Activated CD4-positive, alpha-beta T cell treated with anti-CD3 and anti-CD28 coated beads, Interleukin-2, amount 50 U/mL, for 48 hours (primary cell): Measurements from ENCODE around the gene TESPA1.

Source experiments
- DNase-seq, 2 experiments: peaks; one replicate each; pipeline ENCODE4 v3.0.0-alpha.2; 2020

TESPA1 gene

DNA sequence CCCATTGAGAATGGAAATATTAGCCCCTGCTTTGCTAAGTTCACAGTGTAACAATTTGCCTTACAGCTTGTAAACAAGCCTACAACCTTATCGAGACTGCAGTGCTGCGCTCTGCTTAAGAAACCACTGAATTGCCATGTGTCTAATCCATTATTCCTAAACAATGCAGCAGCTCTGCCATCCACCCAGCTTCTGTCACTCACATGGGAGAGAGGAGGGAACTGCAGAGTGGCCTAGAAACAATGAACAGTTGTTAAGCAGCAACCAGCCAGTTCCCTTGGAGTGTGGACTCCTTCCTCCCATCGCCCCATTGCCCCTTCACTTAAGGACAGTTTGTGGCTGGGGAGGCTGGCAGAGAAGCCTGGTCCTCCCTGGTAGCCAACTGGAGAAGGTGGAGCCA, 42.9 kb downstream of the TESPA1 start:
- DNase-seq = no peak

DNA sequence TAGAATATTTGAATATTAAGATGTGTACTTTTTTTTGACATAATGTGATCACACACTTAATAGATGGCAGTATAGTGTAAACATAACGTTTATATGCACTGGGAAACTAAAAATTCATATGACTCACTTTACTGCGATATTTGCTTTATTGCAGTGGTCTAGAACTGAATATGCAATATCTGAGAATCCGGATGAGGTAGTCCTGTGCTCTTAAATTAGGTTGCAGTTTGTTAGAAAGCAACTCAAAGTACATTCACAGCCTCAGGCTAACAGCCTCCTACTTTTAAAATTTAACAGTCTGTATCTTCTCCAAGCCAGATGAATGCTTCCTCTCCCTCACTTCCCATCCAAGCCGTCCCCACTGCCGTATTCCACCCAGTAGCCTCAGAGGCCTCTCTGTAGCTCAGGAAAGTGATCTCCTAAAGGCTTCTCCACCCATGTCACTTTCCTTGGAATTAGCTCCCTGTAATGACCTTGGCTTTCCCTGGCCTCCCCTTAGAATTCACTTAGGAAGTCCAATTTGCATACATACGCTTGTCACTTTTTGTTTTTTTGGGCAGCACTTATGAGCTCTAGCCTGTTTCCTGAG, 43.7 kb downstream of the TESPA1 start:
- DNase-seq = no peak

DNA sequence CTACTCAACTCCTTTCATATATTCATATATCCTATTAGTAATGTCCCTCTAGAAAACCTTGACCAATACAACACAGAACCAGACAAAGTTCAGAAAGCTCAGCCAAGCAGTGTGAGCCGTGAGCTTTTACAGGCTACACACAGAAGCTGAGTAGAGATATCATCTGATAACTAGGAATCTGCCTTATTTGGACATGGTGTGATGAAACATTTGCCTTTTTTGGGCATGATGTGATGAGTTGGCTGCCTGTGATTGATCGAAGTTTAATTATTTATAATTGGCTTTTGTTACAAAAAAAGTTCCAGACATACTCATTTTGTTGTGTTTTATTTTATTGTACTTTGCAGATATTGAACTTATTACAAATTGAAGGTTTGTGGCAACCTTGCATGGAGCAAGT, 46.6 kb downstream of the TESPA1 start:
- DNase-seq = no peak

DNA sequence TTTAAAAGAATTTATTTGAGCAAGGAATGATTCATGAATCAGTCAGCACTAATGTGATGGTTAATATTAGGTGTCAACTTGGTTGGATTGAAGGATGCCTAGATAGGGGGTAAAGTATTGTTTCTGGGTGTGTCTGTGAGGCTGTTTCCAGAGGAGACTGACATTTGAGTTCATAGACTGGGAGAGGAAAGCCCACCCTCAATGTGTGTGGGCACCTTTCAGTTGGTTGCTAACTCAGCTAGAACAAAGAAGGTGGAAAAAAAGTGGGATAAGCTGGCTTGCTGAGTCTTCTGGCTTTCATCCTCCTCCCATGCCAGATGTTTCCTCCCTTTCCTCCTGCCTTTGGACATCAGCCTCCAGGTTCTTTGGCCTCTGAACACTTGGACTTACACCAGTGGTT, 47.2 kb downstream of the TESPA1 start:
- no peak for DNase-seq

DNA sequence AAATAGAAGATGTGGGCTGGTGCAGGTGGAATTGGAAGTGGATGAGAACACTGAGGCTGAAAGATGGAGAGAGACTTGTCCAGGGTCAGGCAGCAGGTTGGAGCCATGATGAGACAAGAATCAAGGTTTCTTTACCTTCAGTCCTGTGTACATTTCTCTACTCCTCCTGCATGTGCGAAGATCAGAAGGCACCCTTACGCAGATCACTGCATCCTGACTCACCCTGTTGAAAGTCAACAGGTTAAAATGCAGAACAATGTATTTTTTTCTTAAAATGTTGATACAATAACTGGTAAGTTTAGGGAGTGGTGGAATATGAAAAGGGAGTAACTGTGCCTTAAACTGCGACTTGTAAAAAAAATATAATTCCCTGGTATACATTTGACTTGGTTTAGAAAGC, 47.8 kb downstream of the TESPA1 start:
- DNase-seq = no peak

DNA sequence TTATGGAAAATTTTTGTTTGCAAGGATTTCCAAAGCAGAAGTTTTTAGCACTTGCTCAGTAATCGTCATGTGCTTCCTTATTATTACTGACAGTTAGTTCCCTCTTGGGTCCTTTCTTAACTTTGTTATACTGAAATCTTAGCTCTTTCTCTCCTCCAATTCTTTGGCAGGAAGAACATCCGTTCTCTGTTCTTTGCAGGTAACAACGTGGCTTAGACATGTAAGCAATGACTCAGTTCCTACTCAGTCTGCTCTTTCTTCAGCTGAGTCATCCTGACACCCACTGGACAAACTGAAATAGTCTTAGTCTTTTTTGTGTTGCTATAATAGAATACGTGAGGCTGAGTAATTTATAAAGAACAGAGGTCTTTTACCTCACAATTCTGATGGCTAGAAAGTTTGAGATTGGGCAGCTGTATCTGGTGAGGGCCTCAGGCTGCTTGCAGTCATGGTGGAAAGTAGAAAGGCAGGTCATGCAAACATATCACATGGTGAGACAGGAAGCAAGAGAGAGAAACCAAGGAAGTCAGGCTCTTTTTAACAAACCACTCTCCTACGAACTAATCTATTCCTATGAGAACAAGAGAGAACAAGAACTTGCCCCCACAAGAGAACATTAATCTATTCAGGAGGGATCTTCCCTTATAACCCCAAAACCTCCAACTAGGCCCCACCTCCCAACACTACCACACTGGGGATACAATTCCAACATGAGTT, 49.2 kb downstream of the TESPA1 start:
- DNase-seq = peak; percentile 39 to 56

DNA sequence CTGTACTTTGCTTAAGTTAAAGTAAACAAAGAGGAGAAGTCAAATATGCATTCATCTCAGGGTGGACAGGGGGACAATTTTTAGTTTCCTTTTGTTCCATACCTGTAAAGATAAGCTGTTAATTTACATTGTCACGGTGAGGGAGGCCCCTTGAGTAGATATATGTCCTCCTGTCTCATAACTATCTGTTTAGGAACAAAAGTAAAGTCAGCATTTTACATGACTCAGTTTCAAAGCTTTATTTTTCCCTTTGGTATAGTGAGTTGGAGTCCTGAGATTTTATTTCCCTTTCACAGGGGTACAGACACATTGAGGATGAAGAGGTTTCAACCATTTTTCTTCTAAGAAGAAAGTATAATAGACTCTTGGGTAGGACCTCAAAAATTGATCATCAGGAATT, 50.1 kb downstream of the TESPA1 start:
- DNase-seq = no peak

DNA sequence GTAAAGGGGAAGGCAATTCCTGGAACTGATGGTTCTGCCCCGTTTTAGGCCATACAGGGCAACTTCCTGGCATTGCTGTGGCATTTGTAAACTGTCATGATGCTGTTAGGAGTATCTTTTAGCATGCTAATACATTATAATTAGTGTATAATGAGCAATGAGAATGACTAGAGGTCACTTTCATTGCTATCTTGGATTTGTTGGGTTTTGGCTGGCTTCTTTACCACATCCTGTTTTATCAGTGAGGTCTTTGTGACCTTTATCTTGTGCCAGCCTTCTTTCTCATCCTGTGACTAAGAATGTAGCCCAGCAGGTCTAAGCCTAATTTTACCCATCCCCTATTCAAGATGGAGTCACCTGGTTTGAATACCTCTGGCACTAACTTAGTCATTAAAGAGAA, 51.2 kb downstream of the TESPA1 start:
- no peak for DNase-seq

DNA sequence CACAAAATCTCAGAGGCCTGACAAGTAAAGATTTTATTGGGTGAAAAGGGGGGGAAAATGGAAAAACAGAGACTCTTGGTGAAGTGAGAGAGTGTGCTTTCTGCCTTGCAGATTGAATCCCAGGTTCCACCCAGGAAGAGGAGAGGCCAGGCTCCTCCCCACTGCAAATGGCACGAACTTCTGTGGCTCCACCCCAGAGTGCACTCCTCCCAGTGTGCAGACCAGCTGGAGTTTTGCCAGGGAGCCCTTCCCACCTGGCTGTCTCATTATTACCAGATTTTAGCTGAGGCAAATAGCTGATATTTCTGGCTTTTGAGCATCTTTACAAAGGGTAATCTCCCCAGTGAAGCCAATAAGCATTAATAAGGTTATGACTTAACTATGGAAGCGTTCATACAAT, 51.9 kb downstream of the TESPA1 start:
- no peak for DNase-seq

DNA sequence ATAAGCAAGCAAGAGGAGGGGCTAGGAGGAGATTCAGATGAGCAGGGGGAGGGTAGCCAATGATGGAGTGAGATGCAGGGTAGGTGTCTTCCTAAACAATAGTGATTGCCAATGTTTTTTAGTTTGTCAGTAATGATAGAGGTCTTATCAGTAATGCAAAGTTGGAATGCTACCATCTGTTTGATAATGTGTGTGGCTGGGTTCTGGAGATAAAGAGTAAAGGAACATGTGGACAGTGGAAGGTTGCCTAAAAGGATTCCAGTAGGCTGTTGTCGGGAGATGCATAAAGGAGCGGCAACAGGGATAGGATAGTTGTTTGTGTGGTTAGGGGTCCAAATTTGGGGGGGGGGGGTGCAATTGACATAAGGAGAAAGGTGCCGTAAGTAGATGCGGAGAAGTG, 52.5 kb downstream of the TESPA1 start:
- DNase-seq = no peak

DNA sequence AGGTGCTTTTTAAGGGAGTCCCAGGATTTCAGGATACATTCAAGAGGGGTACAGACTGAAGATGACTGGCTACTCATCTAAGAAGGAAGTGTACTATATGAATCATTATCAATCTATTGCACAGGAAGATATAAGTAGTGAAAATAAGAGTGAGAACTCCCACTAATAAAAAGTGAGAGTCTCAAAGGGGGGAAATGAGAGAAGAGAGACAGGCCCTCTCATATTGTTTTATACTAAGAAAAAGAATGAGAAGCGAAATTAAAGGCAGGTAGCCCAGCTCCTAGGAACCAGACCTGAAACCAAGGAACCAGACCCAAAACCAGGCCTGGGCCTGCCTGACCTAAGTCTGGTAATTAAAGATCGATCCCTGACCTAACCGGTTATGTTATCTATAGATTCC, 54.6 kb downstream of the TESPA1 start:
- no peak for DNase-seq

DNA sequence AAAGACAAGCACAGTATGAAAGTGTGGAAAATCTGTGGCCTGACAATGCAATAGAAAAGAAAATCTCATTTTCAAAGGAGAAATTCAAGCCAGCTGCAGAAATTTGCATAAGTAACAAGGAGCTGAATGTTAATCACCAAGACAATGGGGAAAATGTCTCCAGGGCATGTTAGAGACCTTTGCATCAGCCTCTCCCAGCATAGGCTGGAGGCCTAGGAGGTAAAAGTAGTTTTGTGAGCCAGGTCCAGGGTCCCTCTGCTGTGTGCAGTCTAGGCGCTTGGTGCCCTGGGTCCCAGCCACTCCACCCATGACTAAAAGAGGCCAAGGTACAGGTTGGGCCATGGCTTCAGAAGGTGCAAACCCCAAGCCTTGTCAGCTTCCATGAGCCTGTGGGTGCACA, 58.3 kb downstream of the TESPA1 start:
- DNase-seq = no peak

DNA sequence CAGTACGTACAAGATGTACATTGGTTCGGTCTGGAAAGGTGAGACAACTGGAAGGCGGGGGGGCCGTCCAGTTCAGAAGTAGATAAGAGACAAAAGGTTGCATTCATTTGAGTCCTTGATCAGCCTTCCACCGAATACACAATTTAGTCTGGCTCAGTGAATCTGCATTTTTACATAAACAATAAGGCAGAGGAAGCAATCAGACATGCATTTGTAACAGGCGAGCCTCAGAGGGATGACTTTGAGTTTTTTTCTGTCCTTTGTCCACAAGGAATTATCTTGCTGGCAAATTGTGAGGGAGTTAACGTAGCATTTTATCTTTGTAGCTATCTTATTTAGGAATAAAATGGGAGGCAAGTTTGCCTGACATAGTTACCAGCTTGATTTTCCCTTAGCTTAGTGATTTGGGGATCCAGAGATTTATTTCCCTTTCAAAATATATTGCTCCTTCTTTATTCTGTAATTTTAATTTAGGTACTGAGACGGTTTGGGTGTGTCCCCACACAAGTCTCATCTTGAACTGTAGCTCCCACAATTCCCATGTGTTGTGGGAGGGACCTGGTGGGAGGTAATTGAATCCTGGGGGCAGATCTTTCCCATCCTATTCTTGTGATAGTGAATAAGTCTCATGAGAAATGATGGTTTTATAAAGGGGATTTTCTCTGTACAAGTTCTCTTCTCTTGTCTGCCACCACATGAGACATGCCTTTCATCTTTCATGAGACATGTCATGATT, 59.4 kb downstream of the TESPA1 start:
- no peak for DNase-seq

DNA sequence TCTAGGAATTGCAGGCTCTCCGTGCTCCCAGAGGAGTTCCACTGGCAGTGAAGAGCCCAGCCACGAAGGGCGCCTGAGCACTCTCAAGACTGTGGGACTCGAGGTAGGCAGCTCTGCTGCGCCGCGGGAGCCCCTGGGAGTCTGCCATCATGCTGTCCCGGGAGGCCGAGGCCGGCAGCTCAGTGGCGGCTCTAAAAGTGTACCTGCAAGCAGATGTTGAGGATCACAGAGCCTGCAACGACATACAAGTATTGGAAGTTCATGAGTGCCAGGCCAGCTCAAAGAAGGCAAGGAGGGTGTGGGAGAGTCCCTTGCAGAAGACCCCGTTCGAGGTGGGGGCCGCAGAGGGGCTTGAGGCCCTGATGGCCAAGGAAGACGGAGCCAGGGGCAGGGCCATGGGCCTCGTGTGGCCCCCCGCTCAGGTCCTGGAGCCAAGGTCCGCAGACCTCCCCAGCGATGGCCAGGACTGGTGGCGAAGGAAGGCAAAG, 67.5 kb downstream of the TESPA1 start:
- no peak for DNase-seq
